OCI-LY3 (cell line): ENCODE data around the gene TREML4.

Source experiments
- H2AFZ ChIP-seq: fragments of 200-600, 300-600 bp; shearing (Covaris generic); 2 replicates; pipeline ENCODE4 v1.6.0; 2014; ENCODE audit warnings: antibody characterized with exemption, low read depth, low read length
- H3K27ac ChIP-seq: fragments of 200-600, 300-600 bp; sonication (generic); 2 replicates; pipeline ENCODE4 v1.5.1; 2014; ENCODE audit warnings: mild to moderate bottlenecking, low read length, moderate library complexity, mixed read lengths
- H3K27me3 ChIP-seq: fragments of 200-600, 300-600 bp; sonication (generic); 2 replicates; pipeline ENCODE4 v1.6.1; 2014; ENCODE audit warnings: low read depth, low read length, mixed read lengths
- H3K36me3 ChIP-seq: fragments of 200-600, 300-600 bp; sonication (generic); replicated peaks from 2 replicates; pipeline ENCODE3; 2014; ENCODE audit warnings: low read depth, low read length, mixed read lengths
- H3K4me1 ChIP-seq: fragments of 300-600, 200-600 bp; sonication (generic); 2 replicates; pipeline ENCODE4 v1.6.1; 2014; ENCODE audit warnings: low read length, mixed read lengths
- H3K4me2 ChIP-seq: fragments of 200-600, 300-600 bp; sonication (generic); 2 replicates; pipeline ENCODE4 v1.6.1; 2014; ENCODE audit warnings: low read length, mixed read lengths
- H3K4me3 ChIP-seq: fragments of 300-600, 200-600 bp; sonication (generic); 2 replicates; pipeline ENCODE4 v1.5.1; 2014; ENCODE audit warnings: antibody characterized with exemption, mild to moderate bottlenecking, low read length, moderate library complexity
- H3K79me2 ChIP-seq: fragments of 300-600, 200-600 bp; shearing (Covaris generic); 2 replicates; pipeline ENCODE4 v1.6.1; 2014; ENCODE audit warnings: mild to moderate bottlenecking, low read length, mixed read lengths
- H3K9ac ChIP-seq: fragments of 300-600, 200-600 bp; shearing (Covaris generic); 2 replicates; pipeline ENCODE4 v1.6.0; 2014; ENCODE audit warnings: mild to moderate bottlenecking, low read length, moderate library complexity
- H3K9me3 ChIP-seq: fragments of 200-600, 300-600 bp; shearing (Covaris generic); 2 replicates; pipeline ENCODE4 v1.6.1; 2014; ENCODE audit warnings: low read length, mixed read lengths; ENCODE audit not compliant: insufficient read depth
- H4K20me1 ChIP-seq: fragments of 200-600, 300-600 bp; sonication (generic); 2 replicates; pipeline ENCODE4 v1.6.1; 2016; ENCODE audit warnings: low read length, mixed read lengths; ENCODE audit not compliant: insufficient read depth
- EZH2phosphoT487 ChIP-seq: fragments of 200-600 bp; shearing (Covaris generic); IDR thresholded peaks from 2 replicates; pipeline ENCODE4 v1.6.1; 2018; ENCODE audit warnings: antibody characterized with exemption, mixed run types, low read depth
- TF ChIP-seq, protein P1 (sequence below): fragments of 200-600, 300-600 bp; sonication (generic); IDR thresholded peaks from 2 replicates; pipeline ENCODE4 v1.5.1; 2014; ENCODE audit warnings: antibody characterized with exemption, low read length, low read depth

Gene TREML4

DNA sequence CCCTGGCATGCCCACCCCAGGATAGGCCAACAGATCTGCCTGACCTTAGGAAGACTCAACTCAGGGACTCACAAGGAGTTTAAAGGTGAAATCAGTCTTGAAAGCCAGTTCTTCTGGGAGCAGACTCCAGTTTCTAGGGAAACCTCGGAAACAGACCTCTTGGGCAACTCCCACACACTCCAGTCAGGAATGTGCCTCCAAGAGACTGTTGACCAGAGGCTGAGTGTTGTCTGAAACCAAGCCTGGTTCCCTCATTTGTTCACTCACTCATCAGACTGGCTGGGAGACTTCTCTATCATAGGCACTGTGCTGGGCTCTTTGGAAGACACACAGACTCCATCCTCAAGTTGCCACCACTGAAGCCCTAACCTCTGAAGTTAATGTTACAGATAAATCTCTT lies 56.6 kb downstream of the TREML4 start:
- Histone ChIP-seq H3K9me3 (no peaks in the 10 kb centered on the region), H2AFZ (no peak overlapping the region), H4K20me1 (no peaks in the 10 kb centered on the region), H3K4me3 (no peak overlapping the region), H3K79me2 (no peaks in the 10 kb centered on the region), H3K36me3 (no peaks in the 10 kb centered on the region), H3K27me3 (peaks cover 9% of the 10 kb centered on the region; the same call in 1 of the 2 replicates), H3K9ac (no peak overlapping the region), H3K4me2 (no peak overlapping the region), H3K27ac (no peak overlapping the region), H3K4me1 (peaks cover 20% of the 10 kb centered on the region)
- no peak for TF ChIP-seq EZH2phosphoT487
- TF ChIP-seq, protein P1, sequence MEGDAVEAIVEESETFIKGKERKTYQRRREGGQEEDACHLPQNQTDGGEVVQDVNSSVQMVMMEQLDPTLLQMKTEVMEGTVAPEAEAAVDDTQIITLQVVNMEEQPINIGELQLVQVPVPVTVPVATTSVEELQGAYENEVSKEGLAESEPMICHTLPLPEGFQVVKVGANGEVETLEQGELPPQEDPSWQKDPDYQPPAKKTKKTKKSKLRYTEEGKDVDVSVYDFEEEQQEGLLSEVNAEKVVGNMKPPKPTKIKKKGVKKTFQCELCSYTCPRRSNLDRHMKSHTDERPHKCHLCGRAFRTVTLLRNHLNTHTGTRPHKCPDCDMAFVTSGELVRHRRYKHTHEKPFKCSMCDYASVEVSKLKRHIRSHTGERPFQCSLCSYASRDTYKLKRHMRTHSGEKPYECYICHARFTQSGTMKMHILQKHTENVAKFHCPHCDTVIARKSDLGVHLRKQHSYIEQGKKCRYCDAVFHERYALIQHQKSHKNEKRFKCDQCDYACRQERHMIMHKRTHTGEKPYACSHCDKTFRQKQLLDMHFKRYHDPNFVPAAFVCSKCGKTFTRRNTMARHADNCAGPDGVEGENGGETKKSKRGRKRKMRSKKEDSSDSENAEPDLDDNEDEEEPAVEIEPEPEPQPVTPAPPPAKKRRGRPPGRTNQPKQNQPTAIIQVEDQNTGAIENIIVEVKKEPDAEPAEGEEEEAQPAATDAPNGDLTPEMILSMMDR = no peak

DNA sequence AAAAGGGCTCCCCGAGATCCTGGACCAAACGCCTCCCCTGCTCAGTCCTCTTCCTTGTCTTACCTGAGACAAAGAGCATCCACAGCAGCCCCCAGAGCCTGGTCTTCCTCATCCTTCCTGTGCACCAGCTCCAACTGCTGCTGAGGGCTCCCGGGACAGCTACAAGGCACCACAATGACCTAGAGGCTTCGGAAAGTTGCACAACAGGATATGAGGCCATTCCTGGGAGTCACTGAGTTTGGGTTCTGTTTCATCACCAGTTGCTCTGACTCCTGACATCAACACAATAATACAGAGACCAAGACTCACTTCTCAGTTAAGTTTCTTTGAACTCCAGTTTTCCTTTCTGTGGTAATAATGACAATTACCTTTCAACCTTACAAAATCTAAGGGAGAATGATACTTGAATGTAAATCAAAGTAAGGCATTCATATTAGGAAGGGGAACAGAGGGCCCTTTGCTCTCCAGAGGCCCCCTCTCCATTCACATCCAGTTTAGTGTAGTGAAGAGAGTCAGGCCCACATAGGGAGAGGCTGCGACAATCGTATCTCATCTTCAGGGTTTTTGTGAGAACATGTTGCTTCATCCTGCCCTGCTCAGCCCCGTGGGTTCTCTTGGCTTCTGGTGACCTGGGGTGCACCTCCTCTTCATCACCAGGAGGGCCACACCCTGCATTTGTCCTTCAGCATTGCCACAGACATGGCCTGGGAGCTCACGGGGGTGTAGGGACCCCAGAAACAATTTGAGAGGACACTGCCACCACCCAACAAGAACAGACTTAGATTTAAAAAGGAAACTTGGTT lies 58.6 kb downstream of the TREML4 start, which contains the start of gene TREM1:
TSS of gene TREM1 (minus strand) at position 139 of the 803 bp plus-strand sequence. CDS start at position 112, 27 bp downstream.
- no peak within 1 kb of the TSS for H3K9ac ChIP-seq
- no peaks in the 10 kb centered on the region for H4K20me1 ChIP-seq
- H3K79me2 ChIP-seq = no peaks in the 10 kb centered on the region
- H3K27ac ChIP-seq = no peak within 1 kb of the TSS
- no peak within 1 kb of the TSS for H3K4me2 ChIP-seq
- no peaks in the 10 kb centered on the region for H3K36me3 ChIP-seq
- no peaks in the 10 kb centered on the region for H3K9me3 ChIP-seq
- H3K4me1 ChIP-seq = peaks cover 20% of the 10 kb centered on the region
- peaks cover 9% of the 10 kb centered on the region; the same call in 1 of the 2 replicates for H3K27me3 ChIP-seq
- H2AFZ ChIP-seq = no peak within 1 kb of the TSS
- H3K4me3 ChIP-seq = no peak within 1 kb of the TSS
- no peak for TF ChIP-seq EZH2phosphoT487
- TF ChIP-seq, protein P1 = no peak

DNA sequence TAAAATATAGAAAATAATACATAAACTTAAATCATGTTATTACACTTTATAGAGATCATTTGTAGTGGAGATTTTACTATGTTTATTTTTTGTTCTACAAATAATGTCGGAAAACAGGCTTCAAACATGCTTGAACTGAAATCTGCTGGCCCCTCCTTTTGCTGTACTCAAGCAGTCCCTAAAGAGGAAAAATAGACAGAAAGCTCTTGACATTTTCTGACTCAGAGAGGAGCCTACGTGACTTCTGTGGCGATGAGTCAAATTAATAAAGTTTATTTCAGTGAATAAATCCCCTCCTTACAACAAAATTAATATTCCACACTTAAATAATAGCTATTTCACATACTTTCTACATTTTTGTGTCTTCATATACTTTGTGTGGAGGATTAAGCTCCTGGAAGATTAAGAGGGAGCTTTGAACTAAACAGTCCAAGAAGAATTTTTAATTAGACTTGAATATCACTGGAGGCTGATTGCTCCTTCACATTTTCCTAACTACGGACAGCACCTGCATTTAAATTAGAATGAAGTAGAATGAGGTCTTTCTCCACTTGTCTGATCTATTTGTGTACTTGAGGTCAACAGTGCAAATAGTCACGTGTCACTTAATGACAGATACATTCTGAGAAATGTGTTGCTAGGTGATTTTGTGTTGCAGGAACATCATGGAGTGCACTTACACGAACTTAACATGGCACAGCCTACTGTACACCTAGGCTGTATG lies 60.0 kb downstream of the TREML4 start:
- Histone ChIP-seq H3K4me3 (no peak overlapping the region), H3K4me1 (peaks cover 20% of the 10 kb centered on the region), H3K9ac (no peak overlapping the region), H3K9me3 (no peaks in the 10 kb centered on the region), H3K27me3 (peaks cover 13% of the 10 kb centered on the region; the same call in 1 of the 2 replicates), H3K4me2 (peak overlapping the region; percentile 44), H4K20me1 (no peaks in the 10 kb centered on the region), H3K27ac (peak overlapping the region; percentile 14; the same call in 1 of the 2 replicates), H3K36me3 (no peaks in the 10 kb centered on the region), H3K79me2 (no peaks in the 10 kb centered on the region), H2AFZ (peak overlapping the region; percentile 70; the same call in 1 of the 2 replicates)
- TF ChIP-seq, protein P1 = no peak
- no peak for TF ChIP-seq EZH2phosphoT487
